Caco-2 (cell line): ENCODE results near the gene STAT4. TPM values are rescaled to one million over a fixed set of nuclear protein-coding genes. Genes with fewer than 3 reads are reported as not detected.

Experiments
- BruUV-seq: library from RNA; stranded (reverse); fragments of 400-500 nt; replicated peaks from 2 replicates; lab custom pipeline; 2021; lab: Mats Ljungman, UMichigan
- CTCF ChIA-PET: fragments of 300-600 bp; sonication (Branson Sonifier 250); formaldehyde crosslinking; loops from one replicate; lab custom pipeline; 2022; ENCODE audit warnings: antibody characterized with exemption; lab: Charles Lee
- POLR2A ChIA-PET: fragments of 300-600 bp; sonication (Branson Sonifier 250); formaldehyde crosslinking; loops from one replicate; lab custom pipeline; 2022; ENCODE audit warnings: antibody characterized with exemption; lab: Charles Lee
- DNase-seq, 2 experiments: peaks; one replicate each; pipeline versions ENCODE4 v3.0.0 to v3.0.0-alpha.2; 2020 to 2022
- H3K27me3 ChIP-seq: replicated peaks from 2 replicates; pipeline ENCODE4 v1.6.0; 2011; ENCODE audit warnings: low read length; ENCODE audit not compliant: control insufficient read depth, insufficient read depth
- H3K36me3 ChIP-seq: 2 replicates; pipeline ENCODE4 v1.5.1; 2011; ENCODE audit warnings: low read length; ENCODE audit not compliant: control insufficient read depth, insufficient read depth
- H3K4me1 ChIP-seq: fragments of 250-450 bp; sonication (Bioruptor Pico); 2 replicates; pipeline ENCODE4 v1.5.1; 2020; ENCODE audit warnings: mild to moderate bottlenecking
- H3K4me3 ChIP-seq: 2 replicates; pipeline ENCODE4 v1.5.1; 2011; ENCODE audit warnings: low read depth, mild to moderate bottlenecking, control low read depth, low read length
- H3K9me3 ChIP-seq: fragments of 250-450 bp; sonication (Bioruptor Pico); 2 replicates; pipeline ENCODE4 v1.5.1; 2020; ENCODE audit warnings: mild to moderate bottlenecking, moderate library complexity
- H3K27ac Mint-ChIP-seq: one replicate; pipeline ENCODE4 v1.8.0; 2022; ENCODE audit warnings: mixed read lengths; ENCODE audit not compliant: unreplicated experiment
- H3K27me3 Mint-ChIP-seq: one replicate; pipeline ENCODE4 v1.8.0; 2022; ENCODE audit warnings: mixed read lengths; ENCODE audit not compliant: insufficient read depth, unreplicated experiment
- H3K36me3 Mint-ChIP-seq: one replicate; pipeline ENCODE4 v1.8.0; 2022; ENCODE audit warnings: mild to moderate bottlenecking, mixed read lengths; ENCODE audit not compliant: insufficient read depth, unreplicated experiment
- H3K4me1 Mint-ChIP-seq: one replicate; pipeline ENCODE4 v1.8.0; 2022; ENCODE audit warnings: low read depth, mixed read lengths; ENCODE audit not compliant: unreplicated experiment
- H3K4me3 Mint-ChIP-seq: one replicate; pipeline ENCODE4 v1.8.0; 2022; ENCODE audit warnings: mild to moderate bottlenecking, moderate library complexity, mixed read lengths; ENCODE audit not compliant: unreplicated experiment
- H3K9me3 Mint-ChIP-seq: one replicate; pipeline ENCODE4 v1.8.0; 2022; ENCODE audit warnings: mixed read lengths; ENCODE audit not compliant: unreplicated experiment
- CTCF ChIP-seq, 2 experiments: fragments of 200-600 bp in 1 of 2; IDR thresholded peaks; 1 replicate in 1 of 2; 2 replicates in 1 of 2; pipeline versions ENCODE4 v1.5.1 to v1.8.0; 2011 to 2022; ENCODE audit warnings: antibody characterized with exemption in 1 of 2, control low read depth in 1 of 2, inconsistent platforms in 1 of 2, low read depth in 1 of 2, low read length in 1 of 2, mild to moderate bottlenecking in 1 of 2, moderate library complexity in 1 of 2; ENCODE audit not compliant: insufficient read depth in 1 of 2, severe bottlenecking in 1 of 2, unreplicated experiment in 1 of 2
- intact Hi-C: fragments of 100-400 bp; cut with micrococcal nuclease; formaldehyde crosslinking; loops from one replicate; pipeline ENCODE4 v1.10.0; 2022; ENCODE audit not compliant: unreplicated experiment
- total RNA-seq: library from RNA; stranded (reverse); gene quantifications from 2 replicates; pipeline ENCODE4 v1.2.3, GENCODE V29; 2022

STAT4 gene
- total RNA-seq, 1 experiment from 2014 or later, result 0.48 TPM

GRCh38 chr2:191019376-191019775 lies 131.4 kb downstream of the STAT4 start:
- H3K4me3 ChIP-seq, result no peak overlapping the region
- DNase-seq, result no peak
- Mint-ChIP-seq H3K4me1 (no peaks in the 10 kb centered on the region), H3K9me3 (no peaks in the 10 kb centered on the region), H3K27me3 (no peaks in the 10 kb centered on the region), H3K4me3 (no peak overlapping the region), H3K27ac (no peak overlapping the region), H3K36me3 (peaks cover 6% of the 10 kb centered on the region)
- CTCF ChIA-PET, result no interaction called here
- H3K27me3 ChIP-seq, result no peaks in the 10 kb centered on the region
- peaks cover 25% of the 10 kb centered on the region for H3K4me1 ChIP-seq
- intact Hi-C loops, result no loop called here
- no peak for TF ChIP-seq CTCF (IDR thresholded peaks at IDR 0.05; ENCODE audit: insufficient read depth in 1 of 2, low read depth in 1 of 2, low read length in 1 of 2, severe bottlenecking in 1 of 2, unreplicated experiment in 1 of 2)
- BruUV-seq, result no TSS peak
- no peaks in the 10 kb centered on the region for H3K9me3 ChIP-seq
- POLR2A ChIA-PET, result interaction anchor here (0.5 to 0.7 kb wide), 2 partner anchors 33 to 336 kb away, joined by 3 to 4 read pairs; no protein-coding TSS in a partner anchor
- H3K36me3 ChIP-seq, result no peaks in the 10 kb centered on the region; the same call in 1 of the 2 replicates

GRCh38 chr2:191018643-191019119 lies 132.1 kb downstream of the STAT4 start:
- Mint-ChIP-seq H3K27me3 (no peaks in the 10 kb centered on the region), H3K4me3 (no peak overlapping the region), H3K27ac (no peak overlapping the region), H3K36me3 (peaks cover 6% of the 10 kb centered on the region), H3K9me3 (no peaks in the 10 kb centered on the region), H3K4me1 (no peaks in the 10 kb centered on the region)
- no TSS peak for BruUV-seq
- CTCF ChIA-PET, result no interaction called here
- no peaks in the 10 kb centered on the region for H3K9me3 ChIP-seq
- no peak overlapping the region for H3K4me3 ChIP-seq
- H3K4me1 ChIP-seq, result peaks cover 25% of the 10 kb centered on the region
- H3K36me3 ChIP-seq, result no peaks in the 10 kb centered on the region; the same call in 1 of the 2 replicates
- no peak for DNase-seq
- H3K27me3 ChIP-seq, result no peaks in the 10 kb centered on the region
- POLR2A ChIA-PET, result no interaction called here
- intact Hi-C loops, result no loop called here
- no peak for TF ChIP-seq CTCF (IDR thresholded peaks at IDR 0.05; ENCODE audit: insufficient read depth in 1 of 2, low read depth in 1 of 2, low read length in 1 of 2, severe bottlenecking in 1 of 2, unreplicated experiment in 1 of 2)

- peaks cover 25% of the 10 kb centered on the region for H3K4me1 ChIP-seq
- no peaks in the 10 kb centered on the region for H3K9me3 ChIP-seq
- BruUV-seq, result no TSS peak
- no peaks in the 10 kb centered on the region for H3K27me3 ChIP-seq
- no peaks in the 10 kb centered on the region; the same call in 1 of the 2 replicates for H3K36me3 ChIP-seq
- intact Hi-C loops, result no loop called here
- Mint-ChIP-seq H3K4me1 (no peaks in the 10 kb centered on the region), H3K4me3 (no peak overlapping the region), H3K27me3 (no peaks in the 10 kb centered on the region), H3K36me3 (peaks cover 6% of the 10 kb centered on the region), H3K27ac (no peak overlapping the region), H3K9me3 (no peaks in the 10 kb centered on the region)
- POLR2A ChIA-PET, result no interaction called here
- no peak overlapping the region for H3K4me3 ChIP-seq
- CTCF ChIA-PET, result no interaction called here
- DNase-seq, result no peak
- no peak for TF ChIP-seq CTCF (IDR thresholded peaks at IDR 0.05; ENCODE audit: insufficient read depth in 1 of 2, low read depth in 1 of 2, low read length in 1 of 2, severe bottlenecking in 1 of 2, unreplicated experiment in 1 of 2)
Measured at GRCh38 chr2:191018048-191018447, 132.7 kb downstream of the STAT4 start.
